H1 (cell line): ENCODE results near the gene CDC42EP2. TPM values are rescaled to one million over a fixed set of nuclear protein-coding genes. Genes with fewer than 3 reads are reported as not detected.

ENCODE experiments used
- CTCF ChIA-PET: fragments of 300-600 bp; sonication (Branson Sonifier 250); formaldehyde crosslinking; loops from one replicate; lab custom pipeline; 2021; ENCODE audit not compliant: partially characterized antibody; lab: Charles Lee
- POLR2A ChIA-PET: fragments of 300-600 bp; sonication (Branson Sonifier 250); formaldehyde crosslinking; loops from one replicate; lab custom pipeline; 2021; ENCODE audit warnings: inconsistent platforms; ENCODE audit not compliant: partially characterized antibody; lab: Charles Lee
- DNase-seq, 2 experiments: peaks; one replicate each; pipeline versions ENCODE4 v3.0.0 to v3.0.0-alpha.2; 2010 to 2022; ENCODE audit warnings: low spot score in 2 of 2, low read depth in 1 of 2, mixed read lengths in 1 of 2
- FAIRE-seq: peaks from 2 replicates; lab custom pipeline; 2011; peaks lifted over from hg19 to GRCh38; lab: Jason Lieb, UNC
- H2AFZ ChIP-seq: 2 replicates; pipeline ENCODE4 v1.8.1; 2012; ENCODE audit warnings: low read length, inconsistent platforms
- H2AK5ac ChIP-seq: 2 replicates; pipeline ENCODE4 v1.6.1; 2013; ENCODE audit warnings: low read depth, low read length
- H2BK120ac ChIP-seq: replicated peaks from 2 replicates; pipeline ENCODE3; 2013; ENCODE audit warnings: low read depth, low read length, inconsistent platforms
- H2BK12ac ChIP-seq: 2 replicates; pipeline ENCODE4 v1.6.1; 2013; ENCODE audit warnings: low read depth, low read length
- H2BK15ac ChIP-seq: 2 replicates; pipeline ENCODE4 v1.6.1; 2013; ENCODE audit warnings: low read length
- H2BK20ac ChIP-seq: 2 replicates; pipeline ENCODE4 v1.6.1; 2013; ENCODE audit warnings: low read length
- H2BK5ac ChIP-seq: 2 replicates; pipeline ENCODE4 v1.6.1; 2013; ENCODE audit warnings: low read depth, low read length
- H3K14ac ChIP-seq: 2 replicates; pipeline ENCODE4 v1.6.1; 2013; ENCODE audit warnings: inconsistent platforms; ENCODE audit not compliant: insufficient read length
- H3K18ac ChIP-seq: 2 replicates; pipeline ENCODE4 v1.6.1; 2013; ENCODE audit warnings: low read length; ENCODE audit errors: extremely low read depth
- H3K23ac ChIP-seq: 2 replicates; pipeline ENCODE4 v1.6.1; 2013; ENCODE audit warnings: inconsistent platforms; ENCODE audit not compliant: insufficient read length
- H3K23me2 ChIP-seq: 2 replicates; pipeline ENCODE4 v1.6.1; 2013; ENCODE audit warnings: low read depth, low read length
- H3K27ac ChIP-seq: 2 replicates; pipeline ENCODE4 v1.6.1; 2011; ENCODE audit warnings: low read depth, low read length, inconsistent platforms
- H3K27me3 ChIP-seq, 4 experiments: replicated peaks in 1 of 4; 1 replicate in 1 of 4; 2 replicates in 3 of 4; pipeline versions ENCODE4 v1.6.1 to v1.8.1; 2011 to 2013; ENCODE audit warnings: low read length in 3 of 4, mild to moderate bottlenecking in 3 of 4, inconsistent platforms in 2 of 4, mixed read lengths in 2 of 4, moderate library complexity in 1 of 4; ENCODE audit not compliant: control insufficient read depth in 3 of 4, insufficient read depth in 3 of 4; ENCODE audit errors: extremely low read depth in 1 of 4
- H3K36me3 ChIP-seq, 4 experiments: 2 replicates each; pipeline versions ENCODE4 v1.6.1 to v1.8.1; 2011 to 2013; ENCODE audit warnings: mild to moderate bottlenecking in 4 of 4, low read length in 3 of 4, moderate library complexity in 2 of 4, control low read depth in 1 of 4, inconsistent platforms in 1 of 4; ENCODE audit not compliant: insufficient read depth in 4 of 4, control insufficient read depth in 2 of 4
- H3K4ac ChIP-seq: replicated peaks from 2 replicates; pipeline ENCODE3; 2013; ENCODE audit warnings: low read length, low read depth, mixed read lengths, inconsistent platforms; ENCODE audit not compliant: insufficient read length
- H3K4me1 ChIP-seq, 4 experiments: replicated peaks in 1 of 4; 1 replicate in 1 of 4; 2 replicates in 3 of 4; pipeline versions ENCODE4 v1.6.1 to v1.8.1; 2011 to 2013; ENCODE audit warnings: low read length in 3 of 4, inconsistent platforms in 2 of 4, mixed read lengths in 1 of 4; ENCODE audit not compliant: insufficient read depth in 4 of 4, control insufficient read depth in 3 of 4
- H3K4me2 ChIP-seq, 2 experiments: 2 replicates each; pipeline versions ENCODE4 v1.6.1 to v1.8.1; 2011 to 2013; ENCODE audit warnings: low read depth in 2 of 2, low read length in 2 of 2, control low read depth in 1 of 2, inconsistent platforms in 1 of 2, mild to moderate bottlenecking in 1 of 2; ENCODE audit not compliant: insufficient read depth in 1 of 2
- H3K4me3 ChIP-seq, 4 experiments: fragments of 200-600, 300-600 bp in 1 of 4; sonication (generic), shearing (Covaris generic), sonication (Bioruptor Twin) in 1 of 4; 2 replicates each; pipeline versions ENCODE4 v1.5.1 to v1.8.1; 2011 to 2016; ENCODE audit warnings: low read length in 4 of 4, low read depth in 3 of 4, control low read depth in 2 of 4, inconsistent platforms in 2 of 4, mild to moderate bottlenecking in 2 of 4, mixed read lengths in 1 of 4, moderate library complexity in 1 of 4; ENCODE audit not compliant: insufficient read depth in 2 of 4; ENCODE audit errors: extremely low read depth in 1 of 4
- H3K56ac ChIP-seq: replicated peaks from 2 replicates; pipeline ENCODE3; 2013; ENCODE audit warnings: low read depth, mild to moderate bottlenecking, mixed read lengths, low read length, inconsistent platforms; ENCODE audit not compliant: insufficient read length
- H3K79me1 ChIP-seq: 2 replicates; pipeline ENCODE4 v1.6.1; 2013; ENCODE audit warnings: low read depth, low read length, control low read depth
- H3K79me2 ChIP-seq, 2 experiments: 2 replicates each; pipeline versions ENCODE4 v1.6.1 to v1.8.1; 2012 to 2013; ENCODE audit warnings: low read length in 2 of 2, mild to moderate bottlenecking in 2 of 2, inconsistent platforms in 1 of 2; ENCODE audit not compliant: insufficient read depth in 2 of 2, control insufficient read depth in 1 of 2
- H3K9ac ChIP-seq, 4 experiments: replicated peaks in 1 of 4; 1 replicate in 1 of 4; 2 replicates in 3 of 4; pipeline versions ENCODE4 v1.6.1 to v1.8.1; 2011 to 2013; ENCODE audit warnings: low read depth in 3 of 4, low read length in 3 of 4, control low read depth in 2 of 4, mild to moderate bottlenecking in 2 of 4, moderate library complexity in 2 of 4, inconsistent platforms in 1 of 4; ENCODE audit errors: extremely low read depth in 1 of 4
- H3K9me3 ChIP-seq, 2 experiments: 2 replicates each; pipeline versions ENCODE4 v1.6.1 to v1.8.1; 2012 to 2013; ENCODE audit warnings: mild to moderate bottlenecking in 2 of 2, moderate library complexity in 2 of 2, control low read depth in 1 of 2, inconsistent platforms in 1 of 2, low read depth in 1 of 2, low read length in 1 of 2, mixed read lengths in 1 of 2; ENCODE audit not compliant: insufficient read depth in 2 of 2
- H4K20me1 ChIP-seq, 2 experiments: replicated peaks in 1 of 2; 2 replicates each; pipeline versions ENCODE3 to v1.8.1; 2011 to 2013; ENCODE audit warnings: inconsistent platforms in 2 of 2, low read length in 2 of 2, mild to moderate bottlenecking in 1 of 2; ENCODE audit not compliant: insufficient read depth in 2 of 2, control insufficient read depth in 1 of 2
- H4K5ac ChIP-seq: 2 replicates; pipeline ENCODE4 v1.6.1; 2013; ENCODE audit warnings: low read length, low read depth, mixed read lengths, inconsistent platforms; ENCODE audit not compliant: insufficient read length
- H4K8ac ChIP-seq: 2 replicates; pipeline ENCODE4 v1.8.0; 2013; ENCODE audit warnings: mild to moderate bottlenecking, moderate library complexity, low read length, inconsistent platforms; ENCODE audit not compliant: insufficient read depth; ENCODE audit errors: extremely low read depth
- H4K91ac ChIP-seq: replicated peaks from 2 replicates; pipeline ENCODE3; 2013; ENCODE audit warnings: low read length, mixed read lengths, inconsistent platforms; ENCODE audit not compliant: insufficient read length
- MAX ChIP-seq: IDR thresholded peaks from 2 replicates; pipeline ENCODE4 v1.6.1; 2012; ENCODE audit warnings: inconsistent platforms
- NANOG ChIP-seq: IDR thresholded peaks from 2 replicates; pipeline ENCODE4 v1.6.1; 2011; ENCODE audit warnings: low read length, low read depth, mild to moderate bottlenecking, inconsistent platforms; ENCODE audit not compliant: insufficient read depth, poor library complexity, severe bottlenecking
- WGBS, 2 experiments: shearing (Covaris generic) in 1 of 2; methylation state at CpG; one replicate each; pipeline versions ENCODE4 v1.1.6 to v1.1.7; 2013 to 2015; ENCODE audit warnings: low lambda C conversion rate in 2 of 2, mixed read lengths in 2 of 2, inconsistent platforms in 1 of 2, low coverage in 1 of 2, missing lambda C conversion rate in 1 of 2; ENCODE audit not compliant: insufficient replicate concordance in 2 of 2, insufficient coverage in 1 of 2, insufficient read length in 1 of 2; ENCODE audit errors: extremely low coverage in 1 of 2, missing lambda C conversion rate in 1 of 2; 5-methylcytosine and 5-hydroxymethylcytosine counted together
- polyA plus RNA-seq, 7 experiments: library from polyadenylated mRNA; depleted of rRNA in 3 of 7; stranded (reverse) in 5 of 7; unstranded in 2 of 7; fragments of >200 nt in 5 of 7; fragments of 200-250 nt in 2 of 7; gene quantifications; 1 replicate in 5 of 7; 2 replicates in 1 of 7; 4 replicates in 1 of 7; pipeline versions ENCODE4 v1.2.1 to v1.2.3, GENCODE V29; 2011 to 2013; ENCODE audit warnings: missing spikeins in 2 of 7, mixed read lengths in 2 of 7
- total RNA-seq: library from RNA; stranded (reverse); fragmentation: NEBNext Ultra II Directional; extraction: Animal tissue kit (Norgen Biotek cat#: 25700); gene quantifications from 2 replicates; pipeline ENCODE4 v1.2.1, GENCODE V29; 2021

CDC42EP2 gene
- total and polyA plus RNA-seq, 2 of the 8 experiments (the other 6 are each of a cell fraction or from before 2014, with no cell fraction given): 11.8 to 13.3 TPM

- DNase-seq (peak in 1 of 2 experiments; percentile 62), FAIRE-seq (no peak)
- no peak overlapping the region for H2AFZ ChIP-seq
- peaks cover 0 to 16% of the 10 kb centered on the region in 2 experiments; a peak in 2 of 4 replicates for H3K79me2 ChIP-seq
- H3K4ac ChIP-seq: peak overlapping the region; percentile 24
- TF ChIP-seq MAX (0 out of 2 replicates have a peak, but pooled peaks have one; percentile 31), NANOG (no peak)
- H3K14ac ChIP-seq: no peak overlapping the region
- no peak overlapping the region for H4K5ac ChIP-seq
- no peak overlapping the region for H2BK120ac ChIP-seq
- H3K4me1 ChIP-seq: peaks cover 0 to 13% (median 10%) of the 10 kb centered on the region in 4 experiments; a peak in 6 of 7 replicates
- peaks cover 0 to 15% (median 9%) of the 10 kb centered on the region in 4 experiments; a peak in 5 of 7 replicates for H3K27me3 ChIP-seq
- H2BK20ac ChIP-seq: 0 out of 2 replicates have a peak overlapping the region, but pooled peaks have one; percentile 90
- peak overlapping the region; percentile 78 to 79 for H3K4me2 ChIP-seq
- ChIA-PET POLR2A (interaction anchor here (0.9 to 14.1 kb wide), 13 partner anchors 12 to 200 kb away, joined by 3 to 208 read pairs (median 4); partner anchors contain the start of genes CAPN1, DPF2, POLA2 and TIGD3), CTCF (interaction anchor here (0.6 to 52.8 kb wide), 24 partner anchors 8 to 325 kb away, joined by 3 to 1179 read pairs (median 4); partner anchors contain the start of gene DPF2)
- peaks cover 0 to 15% (median 7%) of the 10 kb centered on the region in 4 experiments; a peak in 7 of 8 replicates for H3K36me3 ChIP-seq
- H2AK5ac ChIP-seq: no peak overlapping the region
- peaks cover 7% of the 10 kb centered on the region; the same call in 1 of the 2 replicates for H3K23me2 ChIP-seq
- H3K23ac ChIP-seq: no peak overlapping the region
- H4K8ac ChIP-seq: no peak overlapping the region
- H2BK15ac ChIP-seq: no peak overlapping the region; the same call in 1 of the 2 replicates
- 22% methylated on average over 8 of the region's 13 CpGs; no CpG with 5 or more reads in 1 of the 2 experiments for WGBS, 2 experiments
- peaks cover 10% of the 10 kb centered on the region for H3K79me1 ChIP-seq
- H3K18ac ChIP-seq: peak overlapping the region; percentile 51
- H3K56ac ChIP-seq: peak overlapping the region; percentile 5
- peak overlapping the region in 1 of 4 experiments; percentile 3; a peak in 1 of 7 replicates for H3K9ac ChIP-seq
- peak overlapping the region; percentile 88 for H4K91ac ChIP-seq
- H2BK12ac ChIP-seq: 0 out of 2 replicates have a peak overlapping the region, but pooled peaks have one; percentile 86
- H3K27ac ChIP-seq: no peak overlapping the region
- H2BK5ac ChIP-seq: peak overlapping the region; percentile 85; the same call in 1 of the 2 replicates
- H3K4me3 ChIP-seq: peak overlapping the region in 3 of 4 experiments; percentile 18 to 84 (median 32); a peak in 5 of 8 replicates
- H3K9me3 ChIP-seq: no peaks in the 10 kb centered on the region
- peaks cover 6 to 15% of the 10 kb centered on the region in 2 experiments for H4K20me1 ChIP-seq
Measured at GRCh38 chr11:65317025-65317786, 2.5 kb downstream of the CDC42EP2 start.
